ENCODE measurements around the gene CYP27C1. TPM values are rescaled to one million over a fixed set of nuclear protein-coding genes. Genes with fewer than 3 reads are reported as not detected.

CYP27C1 gene
- total and polyA plus RNA-seq, 7 donors, result 0.27 to 0.83 (median 0.58) TPM; not detected in 1

DNA sequence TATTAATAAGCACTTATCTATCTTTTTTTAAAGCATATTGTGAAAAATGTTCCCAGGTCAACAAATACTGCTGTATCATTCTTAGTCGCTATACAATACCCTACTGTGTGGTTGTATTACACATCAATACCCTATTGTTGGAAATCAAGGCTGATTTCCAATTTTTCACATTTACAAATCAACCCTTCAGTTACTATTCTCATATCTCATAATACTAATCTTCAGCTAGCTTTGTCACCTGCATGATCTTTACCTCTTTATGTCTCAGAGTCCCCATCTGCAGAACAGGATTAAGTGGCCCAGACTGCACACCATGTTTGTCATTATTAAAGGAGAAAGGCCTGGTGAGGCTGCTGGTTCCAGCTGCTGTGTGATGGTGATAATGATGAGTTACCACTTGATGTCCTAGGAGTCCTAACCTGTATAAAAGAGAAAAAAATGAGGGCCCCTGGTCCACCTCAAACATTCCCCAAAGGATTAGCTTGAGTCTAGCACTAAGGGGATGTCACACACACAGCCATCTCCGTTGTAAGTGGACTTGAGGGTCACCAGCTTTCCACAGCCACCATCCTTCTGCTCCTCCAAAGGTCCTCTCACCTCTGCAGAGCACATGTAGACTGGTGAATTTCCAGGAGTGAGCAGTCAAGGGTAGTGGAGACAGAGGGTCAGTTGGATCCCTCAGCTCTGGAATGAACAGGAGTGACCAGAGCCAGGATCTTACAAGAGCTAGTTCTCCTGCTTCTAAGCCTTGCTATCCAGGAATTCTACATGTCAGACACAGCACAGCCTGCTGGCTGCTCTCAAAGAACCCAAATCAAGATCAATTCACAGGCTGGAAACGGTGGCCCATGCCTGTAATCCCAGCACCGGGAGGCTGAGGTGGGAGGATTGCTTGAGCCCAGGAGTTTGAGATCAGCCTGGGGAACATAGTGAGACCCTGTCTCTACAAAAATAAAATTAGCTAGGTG, 77.2 kb downstream of the CYP27C1 start:
- intact Hi-C loops (cut with DNase I), result no loop called here
- H3K27ac ChIP-seq, result peak overlapping the region in 2 of 4 donors; percentile 35 to 51

DNA sequence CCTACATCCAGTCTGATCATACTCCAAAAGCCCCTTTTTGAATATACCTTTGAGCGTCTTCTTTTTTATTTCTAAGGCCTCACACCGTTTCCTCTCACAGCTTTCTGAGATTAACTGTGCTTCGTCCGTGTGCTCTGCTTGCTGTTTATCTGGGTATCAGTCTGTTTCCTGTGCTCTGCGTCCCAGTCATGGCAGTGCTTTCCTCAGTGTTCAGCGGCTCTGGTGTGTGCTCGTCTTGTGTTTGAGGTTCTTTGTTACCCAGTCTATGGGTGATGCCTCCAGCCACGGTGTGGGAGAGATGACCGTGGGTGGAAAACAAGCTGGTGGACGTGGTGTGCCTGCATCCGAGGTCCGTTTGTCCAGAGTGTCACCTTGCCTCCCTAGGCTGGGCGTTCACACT, 79.6 kb downstream of the CYP27C1 start:
- no peaks in the 10 kb centered on the region for H3K36me3 ChIP-seq
- H3K27ac ChIP-seq, result no peak overlapping the region
- peaks cover 0 to 10% (median 0%) of the 10 kb centered on the region in 4 donors for H3K4me1 ChIP-seq
- H3K4me3 ChIP-seq, result no peak overlapping the region
- TF ChIP-seq POLR2AphosphoS5 (IDR thresholded peaks at IDR 0.05) (no peak), POLR2A (IDR thresholded peaks at IDR 0.05) (no peak), EP300 (IDR thresholded peaks at IDR 0.05) (no peak)
- TF ChIP-seq, protein P1, sequence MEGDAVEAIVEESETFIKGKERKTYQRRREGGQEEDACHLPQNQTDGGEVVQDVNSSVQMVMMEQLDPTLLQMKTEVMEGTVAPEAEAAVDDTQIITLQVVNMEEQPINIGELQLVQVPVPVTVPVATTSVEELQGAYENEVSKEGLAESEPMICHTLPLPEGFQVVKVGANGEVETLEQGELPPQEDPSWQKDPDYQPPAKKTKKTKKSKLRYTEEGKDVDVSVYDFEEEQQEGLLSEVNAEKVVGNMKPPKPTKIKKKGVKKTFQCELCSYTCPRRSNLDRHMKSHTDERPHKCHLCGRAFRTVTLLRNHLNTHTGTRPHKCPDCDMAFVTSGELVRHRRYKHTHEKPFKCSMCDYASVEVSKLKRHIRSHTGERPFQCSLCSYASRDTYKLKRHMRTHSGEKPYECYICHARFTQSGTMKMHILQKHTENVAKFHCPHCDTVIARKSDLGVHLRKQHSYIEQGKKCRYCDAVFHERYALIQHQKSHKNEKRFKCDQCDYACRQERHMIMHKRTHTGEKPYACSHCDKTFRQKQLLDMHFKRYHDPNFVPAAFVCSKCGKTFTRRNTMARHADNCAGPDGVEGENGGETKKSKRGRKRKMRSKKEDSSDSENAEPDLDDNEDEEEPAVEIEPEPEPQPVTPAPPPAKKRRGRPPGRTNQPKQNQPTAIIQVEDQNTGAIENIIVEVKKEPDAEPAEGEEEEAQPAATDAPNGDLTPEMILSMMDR (IDR thresholded peaks at IDR 0.05), result no peak
- H3K9me3 ChIP-seq, result no peaks in the 10 kb centered on the region
- WGBS, 2 donors, result 77 to 87% methylated on average over 13 of the region's 13 CpGs
- intact Hi-C loops (cut with DNase I), result no loop called here
- no peak for DNase-seq
- no peaks in the 10 kb centered on the region for H3K27me3 ChIP-seq

More for the DNA sequence above, 77.2 kb downstream of the CYP27C1 start:
- no peaks in the 10 kb centered on the region for H3K9me3 ChIP-seq
- WGBS, 2 donors, result 86 to 89% methylated on average over 4 of the region's 4 CpGs
- H3K27me3 ChIP-seq, result no peaks in the 10 kb centered on the region
- TF ChIP-seq POLR2A (IDR thresholded peaks at IDR 0.05) (no peak), EP300 (IDR thresholded peaks at IDR 0.05) (no peak), POLR2AphosphoS5 (IDR thresholded peaks at IDR 0.05) (no peak)
- TF ChIP-seq, protein P1 (IDR thresholded peaks at IDR 0.05), result no peak
- H3K4me1 ChIP-seq, result peaks cover 0 to 10% (median 0%) of the 10 kb centered on the region in 4 donors
- H3K36me3 ChIP-seq, result no peaks in the 10 kb centered on the region
- H3K4me3 ChIP-seq, result no peak overlapping the region
- DNase-seq, result no peak

DNA sequence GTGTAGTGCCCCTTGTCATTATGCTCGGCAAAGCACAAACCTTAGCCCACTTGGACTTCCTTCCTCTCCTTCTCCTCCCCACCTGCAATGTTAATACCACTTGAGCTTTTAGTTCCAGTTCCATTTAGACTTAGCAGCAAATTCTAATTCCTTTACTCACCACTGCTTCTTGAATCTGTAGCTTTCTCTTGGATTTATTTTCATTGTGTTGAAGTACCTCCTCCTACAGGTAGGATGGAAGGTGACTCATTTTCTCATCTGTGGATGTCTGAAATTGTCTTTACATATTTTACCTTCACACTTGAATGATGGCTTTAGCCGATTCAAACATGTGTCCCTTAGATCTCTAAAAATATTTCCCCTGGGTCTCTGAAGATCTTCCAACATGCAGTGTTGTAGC, 80.3 kb downstream of the CYP27C1 start:
- DNase-seq, result no peak
- 65 to 82% methylated on average over 2 of the region's 2 CpGs for WGBS, 2 donors
- no peaks in the 10 kb centered on the region for H3K9me3 ChIP-seq
- TF ChIP-seq EP300 (IDR thresholded peaks at IDR 0.05) (no peak), POLR2AphosphoS5 (IDR thresholded peaks at IDR 0.05) (no peak), POLR2A (IDR thresholded peaks at IDR 0.05) (no peak)
- TF ChIP-seq, protein P1 (IDR thresholded peaks at IDR 0.05), result no peak
- no peaks in the 10 kb centered on the region for H3K27me3 ChIP-seq
- peaks cover 0 to 10% (median 0%) of the 10 kb centered on the region in 4 donors for H3K4me1 ChIP-seq
- H3K4me3 ChIP-seq, result no peak overlapping the region
- H3K36me3 ChIP-seq, result no peaks in the 10 kb centered on the region
- intact Hi-C loops (cut with DNase I), result no loop called here
- H3K27ac ChIP-seq, result no peak overlapping the region

DNA sequence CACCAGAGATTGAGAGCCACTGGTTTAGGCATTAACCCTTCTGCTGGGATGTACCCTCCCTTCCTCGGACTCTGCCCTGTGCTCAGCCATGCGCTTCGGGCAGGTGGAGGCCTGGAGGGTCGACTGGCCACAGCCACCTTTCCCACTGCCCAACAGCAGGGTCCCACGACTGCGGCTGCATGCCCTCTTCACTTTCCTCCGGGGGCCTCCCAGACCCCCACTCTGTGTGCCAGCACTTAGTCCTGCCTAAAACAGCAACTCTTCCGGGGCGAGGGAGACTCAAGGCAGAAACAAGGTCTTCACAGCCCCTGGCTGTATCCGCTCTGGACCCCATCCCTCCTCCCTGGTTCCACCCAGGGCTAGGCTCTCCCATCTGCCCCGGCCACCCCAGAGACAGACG, 81.8 kb downstream of the CYP27C1 start:
- H3K27ac ChIP-seq, result no peak overlapping the region
- intact Hi-C loops (cut with DNase I), result no loop called here
- DNase-seq, result no peak
- TF ChIP-seq POLR2AphosphoS5 (IDR thresholded peaks at IDR 0.05) (no peak), POLR2A (IDR thresholded peaks at IDR 0.05) (no peak), EP300 (IDR thresholded peaks at IDR 0.05) (no peak)
- TF ChIP-seq, protein P1 (IDR thresholded peaks at IDR 0.05), result no peak
- no peaks in the 10 kb centered on the region for H3K27me3 ChIP-seq
- no peaks in the 10 kb centered on the region for H3K4me1 ChIP-seq
- no peak overlapping the region for H3K4me3 ChIP-seq
- no peaks in the 10 kb centered on the region for H3K36me3 ChIP-seq
- 87 to 88% methylated on average over 12 of the region's 12 CpGs for WGBS, 2 donors
- H3K9me3 ChIP-seq, result no peaks in the 10 kb centered on the region
